ENCODE data around the gene THSD4.

The THSD4 gene

DNA sequence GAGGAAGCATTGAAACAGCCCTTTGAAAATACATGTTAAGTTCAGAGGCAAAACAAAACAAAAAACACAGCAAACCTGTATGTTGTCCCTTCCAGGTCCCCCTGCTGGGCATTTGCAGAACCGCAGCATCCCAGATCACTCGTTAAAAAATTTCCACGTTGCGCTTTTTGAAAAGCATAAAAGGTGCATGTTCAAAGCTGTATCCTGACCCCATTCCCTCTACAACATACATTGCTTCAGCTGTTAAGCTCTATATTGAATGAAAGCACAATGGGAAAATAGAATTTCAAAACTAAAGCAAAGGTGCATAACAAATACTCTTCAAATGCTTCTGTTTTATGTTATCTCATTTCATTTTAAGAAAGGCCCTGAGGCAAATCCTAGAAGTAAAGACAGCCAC, 328.3 kb downstream of the THSD4 start:
- H3K9ac ChIP-seq (ENCODE audit: low read length in 2 of 2): no peak overlapping the region
- no peak overlapping the region for H3K27ac ChIP-seq (ENCODE audit: low read length)
- H3K4me3 ChIP-seq (ENCODE audit: low read length in 2 of 2): no peak overlapping the region
- H3K36me3 ChIP-seq (ENCODE audit: control insufficient read depth in 2 of 2, insufficient read depth in 2 of 2, low read length in 2 of 2): no peaks in the 10 kb centered on the region
- no peaks in the 10 kb centered on the region for H3K27me3 ChIP-seq (ENCODE audit: control insufficient read depth in 1 of 2, insufficient read depth in 2 of 2, low read length in 2 of 2)
- no peaks in the 10 kb centered on the region for H3K4me1 ChIP-seq (ENCODE audit: control insufficient read depth, insufficient read depth, low read length)
- no peaks in the 10 kb centered on the region for H3K9me3 ChIP-seq (ENCODE audit: control insufficient read depth in 2 of 2, low read length in 2 of 2)

- no peaks in the 10 kb centered on the region for H3K9me3 ChIP-seq (ENCODE audit: control insufficient read depth in 2 of 2, low read length in 2 of 2)
- H3K4me1 ChIP-seq (ENCODE audit: control insufficient read depth, insufficient read depth, low read length): no peaks in the 10 kb centered on the region
- H3K36me3 ChIP-seq (ENCODE audit: control insufficient read depth in 2 of 2, insufficient read depth in 2 of 2, low read length in 2 of 2): no peaks in the 10 kb centered on the region
- no peaks in the 10 kb centered on the region for H3K27me3 ChIP-seq (ENCODE audit: control insufficient read depth in 1 of 2, insufficient read depth in 2 of 2, low read length in 2 of 2)
- H3K4me3 ChIP-seq (ENCODE audit: low read length in 2 of 2): no peak overlapping the region
- H3K27ac ChIP-seq (ENCODE audit: low read length): no peak overlapping the region
- H3K9ac ChIP-seq (ENCODE audit: low read length in 2 of 2): no peak overlapping the region
These were observed 328.9 kb downstream of the THSD4 start for GRCh38 chr15:71444032-71444810.

DNA sequence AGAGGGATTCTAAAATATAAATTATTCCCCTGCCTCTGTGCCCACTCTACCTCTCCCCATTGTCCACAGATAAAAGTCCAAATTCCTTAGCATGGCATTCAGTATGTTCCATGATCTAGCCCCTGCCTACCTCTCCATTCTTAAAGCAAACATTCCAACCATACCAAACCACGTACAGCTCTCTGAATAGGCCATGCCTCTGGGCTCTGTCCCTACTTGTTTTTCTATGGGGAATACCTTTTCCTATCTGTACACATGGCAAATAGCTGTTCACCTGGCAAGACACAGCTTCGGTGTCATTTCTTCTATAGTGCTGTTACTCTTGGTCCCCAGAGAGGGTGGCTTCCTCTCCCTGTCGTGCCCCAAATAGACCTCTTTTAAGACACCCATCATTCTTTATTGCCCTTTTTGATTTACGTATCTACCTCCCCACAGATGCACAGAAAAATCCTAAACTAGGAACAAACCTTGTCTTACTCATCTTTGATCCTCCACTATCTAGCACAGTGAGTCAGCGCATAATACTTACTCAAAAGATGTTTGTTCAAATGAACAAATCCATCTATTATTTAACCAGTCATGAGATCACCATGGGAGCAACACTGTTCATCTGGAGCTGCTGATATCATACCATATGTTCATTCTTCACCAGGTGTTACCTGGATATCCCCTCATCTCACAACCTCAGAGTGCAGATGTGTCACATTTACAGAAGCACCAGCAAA, 329.8 kb downstream of the THSD4 start:
- no peaks in the 10 kb centered on the region for H3K4me1 ChIP-seq (ENCODE audit: control insufficient read depth, insufficient read depth, low read length)
- H3K9ac ChIP-seq (ENCODE audit: low read length in 2 of 2): no peak overlapping the region
- H3K27ac ChIP-seq (ENCODE audit: low read length): no peak overlapping the region
- H3K4me3 ChIP-seq (ENCODE audit: low read length in 2 of 2): no peak overlapping the region
- no peaks in the 10 kb centered on the region for H3K27me3 ChIP-seq (ENCODE audit: control insufficient read depth in 1 of 2, insufficient read depth in 2 of 2, low read length in 2 of 2)
- H3K9me3 ChIP-seq (ENCODE audit: control insufficient read depth in 2 of 2, low read length in 2 of 2): no peaks in the 10 kb centered on the region
- H3K36me3 ChIP-seq (ENCODE audit: control insufficient read depth in 2 of 2, insufficient read depth in 2 of 2, low read length in 2 of 2): no peaks in the 10 kb centered on the region

- Histone ChIP-seq H3K9me3 (ENCODE audit: control insufficient read depth in 2 of 2, low read length in 2 of 2) (no peaks in the 10 kb centered on the region), H3K4me3 (ENCODE audit: low read length in 2 of 2) (no peak overlapping the region), H3K9ac (ENCODE audit: low read length in 2 of 2) (no peak overlapping the region), H3K27me3 (ENCODE audit: control insufficient read depth in 1 of 2, insufficient read depth in 2 of 2, low read length in 2 of 2) (no peaks in the 10 kb centered on the region), H3K4me1 (ENCODE audit: control insufficient read depth, insufficient read depth, low read length) (no peaks in the 10 kb centered on the region), H3K36me3 (ENCODE audit: control insufficient read depth in 2 of 2, insufficient read depth in 2 of 2, low read length in 2 of 2) (no peaks in the 10 kb centered on the region), H3K27ac (ENCODE audit: low read length) (no peak overlapping the region)
These were observed 332.3 kb downstream of the THSD4 start for GRCh38 chr15:71447328-71448250.

GRCh38 chr15:71448688-71449114, 333.4 kb downstream of the THSD4 start:
- Histone ChIP-seq H3K36me3 (ENCODE audit: control insufficient read depth in 2 of 2, insufficient read depth in 2 of 2, low read length in 2 of 2) (no peaks in the 10 kb centered on the region), H3K4me1 (ENCODE audit: control insufficient read depth, insufficient read depth, low read length) (no peaks in the 10 kb centered on the region), H3K27ac (ENCODE audit: low read length) (no peak overlapping the region), H3K9me3 (ENCODE audit: control insufficient read depth in 2 of 2, low read length in 2 of 2) (no peaks in the 10 kb centered on the region), H3K27me3 (ENCODE audit: control insufficient read depth in 1 of 2, insufficient read depth in 2 of 2, low read length in 2 of 2) (no peaks in the 10 kb centered on the region), H3K9ac (ENCODE audit: low read length in 2 of 2) (no peak overlapping the region), H3K4me3 (ENCODE audit: low read length in 2 of 2) (no peak overlapping the region)

GRCh38 chr15:71449363-71449762, 334.1 kb downstream of the THSD4 start:
- no peak overlapping the region for H3K9ac ChIP-seq (ENCODE audit: low read length in 2 of 2)
- no peaks in the 10 kb centered on the region for H3K4me1 ChIP-seq (ENCODE audit: control insufficient read depth, insufficient read depth, low read length)
- H3K4me3 ChIP-seq (ENCODE audit: low read length in 2 of 2): no peak overlapping the region
- no peak overlapping the region for H3K27ac ChIP-seq (ENCODE audit: low read length)
- H3K9me3 ChIP-seq (ENCODE audit: control insufficient read depth in 2 of 2, low read length in 2 of 2): no peaks in the 10 kb centered on the region
- no peaks in the 10 kb centered on the region for H3K36me3 ChIP-seq (ENCODE audit: control insufficient read depth in 2 of 2, insufficient read depth in 2 of 2, low read length in 2 of 2)
- no peaks in the 10 kb centered on the region for H3K27me3 ChIP-seq (ENCODE audit: control insufficient read depth in 1 of 2, insufficient read depth in 2 of 2, low read length in 2 of 2)

GRCh38 chr15:71449956-71450355, 334.7 kb downstream of the THSD4 start:
- no peak overlapping the region for H3K4me3 ChIP-seq (ENCODE audit: low read length in 2 of 2)

GRCh38 chr15:71451130-71451529, 335.9 kb downstream of the THSD4 start:
- Histone ChIP-seq H3K36me3 (ENCODE audit: control insufficient read depth in 2 of 2, insufficient read depth in 2 of 2, low read length in 2 of 2) (no peaks in the 10 kb centered on the region), H3K27me3 (ENCODE audit: control insufficient read depth in 1 of 2, insufficient read depth in 2 of 2, low read length in 2 of 2) (no peaks in the 10 kb centered on the region), H3K9ac (ENCODE audit: low read length in 2 of 2) (no peak overlapping the region), H3K9me3 (ENCODE audit: control insufficient read depth in 2 of 2, low read length in 2 of 2) (no peaks in the 10 kb centered on the region), H3K27ac (ENCODE audit: low read length) (no peak overlapping the region), H3K4me1 (ENCODE audit: control insufficient read depth, insufficient read depth, low read length) (no peaks in the 10 kb centered on the region), H3K4me3 (ENCODE audit: low read length in 2 of 2) (no peak overlapping the region)

More at GRCh38 chr15:71449956-71450355, 334.7 kb downstream of the THSD4 start:
- Histone ChIP-seq H3K36me3 (ENCODE audit: control insufficient read depth in 2 of 2, insufficient read depth in 2 of 2, low read length in 2 of 2) (no peaks in the 10 kb centered on the region), H3K4me1 (ENCODE audit: control insufficient read depth, insufficient read depth, low read length) (no peaks in the 10 kb centered on the region), H3K9ac (ENCODE audit: low read length in 2 of 2) (no peak overlapping the region), H3K27ac (ENCODE audit: low read length) (no peak overlapping the region), H3K9me3 (ENCODE audit: control insufficient read depth in 2 of 2, low read length in 2 of 2) (no peaks in the 10 kb centered on the region), H3K27me3 (ENCODE audit: control insufficient read depth in 1 of 2, insufficient read depth in 2 of 2, low read length in 2 of 2) (no peaks in the 10 kb centered on the region)

- no peaks in the 10 kb centered on the region for H3K4me1 ChIP-seq (ENCODE audit: control insufficient read depth, insufficient read depth, low read length)
These were observed 337.6 kb downstream of the THSD4 start for GRCh38 chr15:71452893-71453292.

DNA sequence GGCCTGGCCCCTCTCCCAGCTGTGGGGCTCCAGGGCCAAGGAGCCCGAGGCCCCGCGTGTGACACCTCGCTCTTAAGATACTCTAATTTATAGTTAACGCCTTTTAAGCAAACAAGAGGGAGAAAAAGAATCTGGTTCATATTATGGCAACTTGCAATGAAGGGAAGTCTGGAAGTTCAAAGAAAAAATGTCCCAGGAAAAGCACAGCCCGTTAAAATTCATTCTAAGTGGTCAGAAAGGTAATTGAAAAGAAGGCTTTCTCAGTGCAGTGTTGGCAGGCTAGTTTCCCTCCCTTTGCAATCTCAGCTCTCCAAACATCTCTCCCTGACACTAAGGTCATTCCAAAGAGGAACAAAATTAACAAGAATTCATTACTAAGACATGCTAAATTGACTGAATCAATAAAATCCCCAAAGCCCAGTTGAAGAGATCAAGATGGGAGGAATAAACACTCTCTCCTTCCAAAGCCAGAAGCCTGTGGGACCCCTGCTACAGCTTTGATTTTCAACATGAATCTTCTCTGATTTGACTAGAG, 339.3 kb downstream of the THSD4 start:
- Histone ChIP-seq H3K27me3 (ENCODE audit: control insufficient read depth in 1 of 2, insufficient read depth in 2 of 2, low read length in 2 of 2) (no peaks in the 10 kb centered on the region), H3K9ac (ENCODE audit: low read length in 2 of 2) (no peak overlapping the region), H3K4me1 (ENCODE audit: control insufficient read depth, insufficient read depth, low read length) (no peaks in the 10 kb centered on the region), H3K9me3 (ENCODE audit: control insufficient read depth in 2 of 2, low read length in 2 of 2) (no peaks in the 10 kb centered on the region), H3K27ac (ENCODE audit: low read length) (no peak overlapping the region), H3K36me3 (ENCODE audit: control insufficient read depth in 2 of 2, insufficient read depth in 2 of 2, low read length in 2 of 2) (no peaks in the 10 kb centered on the region), H3K4me3 (ENCODE audit: low read length in 2 of 2) (no peak overlapping the region)

More at GRCh38 chr15:71452893-71453292, 337.6 kb downstream of the THSD4 start:
- Histone ChIP-seq H3K36me3 (ENCODE audit: control insufficient read depth in 2 of 2, insufficient read depth in 2 of 2, low read length in 2 of 2) (no peaks in the 10 kb centered on the region), H3K9ac (ENCODE audit: low read length in 2 of 2) (no peak overlapping the region), H3K27me3 (ENCODE audit: control insufficient read depth in 1 of 2, insufficient read depth in 2 of 2, low read length in 2 of 2) (no peaks in the 10 kb centered on the region), H3K27ac (ENCODE audit: low read length) (no peak overlapping the region), H3K9me3 (ENCODE audit: control insufficient read depth in 2 of 2, low read length in 2 of 2) (no peaks in the 10 kb centered on the region), H3K4me3 (ENCODE audit: low read length in 2 of 2) (no peak overlapping the region)

Data from stomach smooth muscle (tissue), 2 donors.